Tibial artery (tissue), 4 donors: ENCODE measurements around the gene GPRIN2.
"Not testable (repeated sequence)": the region's sequence is repeated elsewhere in the genome, so short reads cannot be mapped to it uniquely, and the experiment has no call there.

Source experiments
- DNase-seq, 2 donors: peaks; one replicate each; pipeline ENCODE4 v3.0.0-alpha.2; 2019
- H3K27ac ChIP-seq, 2 donors: fragments of 200-600 bp; sonication (generic) in 1 of 2; 1 replicate in 1 of 2; 2 replicates in 1 of 2; pipeline ENCODE4 v1.5.1; 2018 to 2019; ENCODE audit warnings: mild to moderate bottlenecking in 1 of 2
- H3K27me3 ChIP-seq, 2 donors: fragments of 200-600 bp; sonication (generic) in 1 of 2; one replicate each; pipeline versions ENCODE4 v1.5.1 to v1.6.0; 2016 to 2019
- H3K36me3 ChIP-seq, 3 donors: fragments of 200-600 bp; sonication (generic) in 2 of 3; one replicate each; pipeline ENCODE4 v1.5.1; 2016 to 2019; ENCODE audit warnings: mild to moderate bottlenecking in 2 of 3
- H3K4me1 ChIP-seq, 4 donors: fragments of 200-600 bp; sonication (generic) in 2 of 4; 1 replicate in 3 of 4; 2 replicates in 1 of 4; pipeline ENCODE4 v1.5.1; 2016 to 2019
- H3K4me3 ChIP-seq, 2 donors: fragments of 200-600 bp; sonication (generic) in 1 of 2; 1 replicate in 1 of 2; 2 replicates in 1 of 2; pipeline ENCODE4 v1.5.1; 2018 to 2019; ENCODE audit warnings: mild to moderate bottlenecking in 2 of 2
- H3K9me3 ChIP-seq, 3 donors: fragments of 200-600 bp; sonication (generic) in 1 of 3; one replicate each; pipeline ENCODE4 v1.5.1; 2016 to 2019
- intact Hi-C: fragments of 100-400 bp; cut with DNase I; formaldehyde crosslinking; loops from one replicate; pipeline ENCODE4 v1.15.0; 2023; ENCODE audit warnings: low total_unique reads
- TF ChIP-seq, protein P1 (sequence below), 2 experiments: fragments of 200-600 bp in 1 of 2; fragments of 450-650 bp in 1 of 2; IDR thresholded peaks; one replicate each; pipeline ENCODE4 v1.5.1; 2017 to 2019; ENCODE audit warnings: antibody characterized with exemption in 2 of 2, mild to moderate bottlenecking in 1 of 2, moderate library complexity in 1 of 2

The GPRIN2 gene

DNA sequence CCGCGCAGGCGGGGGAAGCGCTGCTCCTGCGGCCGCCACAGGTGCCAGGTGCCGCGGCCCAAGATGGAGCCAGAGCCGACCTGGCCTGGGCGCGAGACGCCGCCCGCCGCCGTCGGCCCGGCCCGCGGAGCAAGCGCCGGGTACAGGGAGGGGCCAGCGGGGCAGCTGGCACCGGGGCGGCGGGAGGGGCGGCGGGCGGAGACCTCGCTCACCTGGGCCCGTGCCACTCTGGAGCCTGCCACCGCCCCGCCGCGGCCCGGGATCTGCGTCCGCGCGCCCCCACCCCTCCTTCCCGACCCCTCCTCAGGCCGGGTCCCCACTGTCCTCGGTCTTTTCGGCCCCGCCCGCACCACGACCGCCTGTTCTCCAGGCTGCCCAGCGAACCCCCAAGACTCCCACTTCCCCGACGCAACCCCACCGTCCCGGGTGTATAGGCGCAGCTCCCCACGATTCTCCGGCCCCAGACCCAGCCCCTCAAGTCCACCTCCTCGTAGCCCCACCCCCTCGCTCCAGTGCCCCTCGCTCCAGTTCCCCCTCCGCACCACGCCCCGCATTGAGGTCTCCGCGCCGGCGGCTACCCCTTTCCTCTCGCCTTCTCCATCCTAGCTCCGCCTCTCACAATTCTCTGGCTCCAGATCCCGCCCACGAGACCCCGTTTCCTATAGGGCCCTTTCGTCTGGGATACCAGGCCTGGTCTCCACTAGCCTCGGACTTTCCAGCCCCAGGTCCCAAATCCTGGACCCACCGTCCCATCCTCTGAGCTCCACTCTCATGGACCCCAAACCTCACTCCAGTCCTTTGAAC is at the start of gene GPRIN2:
Gene GPRIN2 (minus strand): TSS at position 144 of the 804 bp plus-strand sequence. CDS start 5,922 bp downstream, outside the sequence.
- intact Hi-C loops = no loop called here
- peak; percentile 21 to 67 for DNase-seq
- H3K36me3 ChIP-seq = no peaks in the 10 kb centered on the region
- H3K9me3 ChIP-seq = no peaks in the 10 kb centered on the region
- TF ChIP-seq, protein P1, sequence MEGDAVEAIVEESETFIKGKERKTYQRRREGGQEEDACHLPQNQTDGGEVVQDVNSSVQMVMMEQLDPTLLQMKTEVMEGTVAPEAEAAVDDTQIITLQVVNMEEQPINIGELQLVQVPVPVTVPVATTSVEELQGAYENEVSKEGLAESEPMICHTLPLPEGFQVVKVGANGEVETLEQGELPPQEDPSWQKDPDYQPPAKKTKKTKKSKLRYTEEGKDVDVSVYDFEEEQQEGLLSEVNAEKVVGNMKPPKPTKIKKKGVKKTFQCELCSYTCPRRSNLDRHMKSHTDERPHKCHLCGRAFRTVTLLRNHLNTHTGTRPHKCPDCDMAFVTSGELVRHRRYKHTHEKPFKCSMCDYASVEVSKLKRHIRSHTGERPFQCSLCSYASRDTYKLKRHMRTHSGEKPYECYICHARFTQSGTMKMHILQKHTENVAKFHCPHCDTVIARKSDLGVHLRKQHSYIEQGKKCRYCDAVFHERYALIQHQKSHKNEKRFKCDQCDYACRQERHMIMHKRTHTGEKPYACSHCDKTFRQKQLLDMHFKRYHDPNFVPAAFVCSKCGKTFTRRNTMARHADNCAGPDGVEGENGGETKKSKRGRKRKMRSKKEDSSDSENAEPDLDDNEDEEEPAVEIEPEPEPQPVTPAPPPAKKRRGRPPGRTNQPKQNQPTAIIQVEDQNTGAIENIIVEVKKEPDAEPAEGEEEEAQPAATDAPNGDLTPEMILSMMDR (IDR thresholded peaks at IDR 0.05) = no peak
- peaks cover 0 to 19% (median 12%) of the 10 kb centered on the region in 4 donors for H3K4me1 ChIP-seq
- no peak within 1 kb of the TSS for H3K27ac ChIP-seq
- H3K27me3 ChIP-seq = peaks cover 7 to 64% of the 10 kb centered on the region in 2 donors
- peak within 1 kb of the TSS; percentile 30 to 51 for H3K4me3 ChIP-seq

DNA sequence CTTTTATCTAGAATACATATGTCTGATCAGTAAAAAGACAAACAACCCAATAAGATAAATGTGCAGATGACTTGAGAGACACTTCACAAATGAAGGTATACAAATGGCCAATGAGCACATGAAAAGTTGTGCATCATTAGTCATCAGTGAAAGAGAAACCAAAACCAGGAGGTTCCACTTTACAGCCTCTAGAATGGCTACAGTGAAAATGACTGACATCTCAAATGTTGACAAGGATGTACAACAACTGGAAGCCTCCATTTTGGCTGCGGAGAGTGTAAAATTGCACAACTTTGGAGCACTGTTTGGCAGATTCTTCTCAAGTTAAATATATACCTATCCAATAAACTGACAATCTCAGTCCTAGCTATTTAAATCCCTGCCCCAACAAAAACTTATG is 44.1 kb upstream of the GPRIN2 start:
- DNase-seq, intact Hi-C loops, H3K36me3 ChIP-seq, H3K4me3 ChIP-seq, H3K4me1 ChIP-seq, H3K9me3 ChIP-seq, H3K27me3 ChIP-seq, H3K27ac ChIP-seq: not testable (repeated sequence)

DNA sequence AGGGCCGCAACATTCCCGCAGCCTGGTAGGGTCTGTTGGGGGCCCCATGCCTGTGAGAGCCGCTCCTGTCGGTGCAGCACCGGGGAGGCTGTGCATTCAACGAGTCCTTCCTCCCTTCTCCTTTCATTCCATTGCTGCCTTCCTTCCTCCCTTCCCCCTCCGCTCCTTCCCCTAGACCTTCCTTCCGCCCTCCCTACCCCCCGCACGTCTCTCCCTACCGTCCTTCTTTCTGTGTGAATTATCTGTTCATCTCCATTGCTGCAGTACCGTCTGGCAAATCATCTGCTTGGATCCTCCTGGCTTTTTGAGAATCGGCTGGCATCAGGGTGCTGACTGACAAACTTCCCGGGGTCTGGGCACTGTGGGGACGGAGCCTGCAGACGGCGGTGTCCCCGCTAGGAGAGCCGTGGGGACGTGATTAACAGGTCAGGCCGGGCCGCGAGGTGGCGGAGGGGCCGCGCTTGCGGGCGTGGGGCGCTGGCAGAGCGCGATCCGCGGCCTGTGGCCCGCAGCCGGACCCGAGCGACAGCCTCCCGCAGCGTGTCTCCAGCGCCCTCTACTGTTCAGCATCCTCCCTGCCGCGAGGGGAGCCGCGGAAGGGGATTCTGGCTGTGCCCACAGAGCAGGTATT is 41.3 kb upstream of the GPRIN2 start:
- peak; percentile 28 to 54 for DNase-seq
- H3K4me3 ChIP-seq = peak overlapping the region; percentile 54 to 55
- intact Hi-C loops, H3K36me3 ChIP-seq, H3K4me1 ChIP-seq, H3K9me3 ChIP-seq, H3K27me3 ChIP-seq: not testable (repeated sequence)
- H3K27ac ChIP-seq = peak overlapping the region; percentile 52 to 73
- TF ChIP-seq, protein P1 (IDR thresholded peaks at IDR 0.05) = peak in 1 of 2 experiments; percentile 23

DNA sequence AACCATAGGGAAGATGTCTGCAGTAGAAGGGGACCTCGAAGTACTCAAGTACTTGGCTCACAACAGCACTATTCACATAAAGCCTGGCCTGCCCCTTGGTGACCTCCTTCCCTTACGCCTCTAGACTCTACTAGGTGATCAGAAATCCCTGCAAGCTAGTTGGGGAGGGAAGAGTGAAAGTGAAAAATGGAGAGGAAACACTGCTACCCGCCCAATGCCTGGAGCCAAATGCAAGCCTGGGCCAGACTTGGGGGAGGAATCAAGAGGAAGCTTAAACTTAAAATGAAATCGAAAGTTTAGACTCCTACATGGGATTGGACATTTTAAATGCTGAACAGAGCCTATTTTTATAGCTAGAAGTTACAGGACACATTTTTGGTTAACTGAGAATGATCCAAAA is 40.1 kb upstream of the GPRIN2 start:
- H3K27me3 ChIP-seq, intact Hi-C loops: not testable (repeated sequence)
- peak overlapping the region; percentile 24 to 26 for H3K4me3 ChIP-seq

DNA sequence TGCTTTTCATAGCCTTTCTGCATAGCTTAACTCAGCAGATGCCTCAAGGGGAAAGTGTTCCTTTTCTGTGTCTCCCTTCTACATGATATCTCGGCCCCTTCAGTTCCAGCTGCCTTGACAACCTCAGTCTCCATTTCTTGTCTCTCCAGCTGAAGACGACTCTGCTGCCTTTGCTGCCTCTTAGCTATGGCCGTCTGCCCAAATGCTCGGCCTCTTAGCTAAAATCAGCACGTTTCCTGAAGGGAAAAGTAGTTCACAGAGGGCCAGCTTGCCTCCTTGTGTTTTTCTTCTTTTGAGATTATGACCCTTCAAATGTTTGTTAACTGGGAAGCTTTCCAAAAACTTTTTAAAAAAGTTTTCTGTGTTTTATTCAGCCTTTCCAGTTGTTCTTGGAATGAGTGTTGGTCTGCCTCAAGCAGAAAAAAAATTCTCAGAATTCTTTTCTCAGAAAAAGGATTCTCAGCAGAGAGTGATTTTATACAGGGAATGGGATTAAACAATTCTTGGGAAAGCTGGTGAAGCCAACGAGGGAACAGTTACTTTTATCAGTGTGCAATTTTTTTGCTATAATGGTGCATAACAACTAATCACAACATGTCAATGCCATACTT is 38.1 kb upstream of the GPRIN2 start:
- DNase-seq, H3K36me3 ChIP-seq, H3K9me3 ChIP-seq, intact Hi-C loops, H3K27me3 ChIP-seq, H3K4me1 ChIP-seq, H3K27ac ChIP-seq, H3K4me3 ChIP-seq: not testable (repeated sequence)

More for the DNA sequence above, 40.1 kb upstream of the GPRIN2 start:
- DNase-seq = peak; percentile 31 to 66
- H3K9me3 ChIP-seq, H3K4me1 ChIP-seq, H3K36me3 ChIP-seq: not testable (repeated sequence)
- H3K27ac ChIP-seq = peak overlapping the region in 1 of 2 donors; percentile 63

DNA sequence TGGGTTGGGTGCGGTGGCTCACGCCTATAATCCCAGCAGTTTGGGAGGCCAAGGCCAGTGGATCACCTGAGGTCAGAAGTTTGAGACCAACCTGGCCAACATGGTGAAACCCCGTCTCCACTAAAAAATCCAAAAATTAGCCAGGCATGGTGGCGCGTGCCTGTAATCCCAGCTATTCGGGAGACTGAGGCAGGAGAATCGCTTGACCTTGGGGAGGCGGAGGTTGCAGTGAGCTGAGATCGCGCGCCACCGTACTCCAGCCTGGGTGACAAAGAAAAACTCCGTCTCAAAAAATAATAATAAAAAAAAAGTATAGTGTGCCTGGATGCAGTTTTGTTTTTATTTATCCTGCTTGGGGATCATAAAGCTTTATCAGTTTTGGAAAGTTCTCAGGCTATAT is 36.8 kb upstream of the GPRIN2 start:
- H3K4me3 ChIP-seq, DNase-seq, H3K27me3 ChIP-seq, intact Hi-C loops, H3K9me3 ChIP-seq, H3K4me1 ChIP-seq, H3K27ac ChIP-seq, H3K36me3 ChIP-seq: not testable (repeated sequence)

DNA sequence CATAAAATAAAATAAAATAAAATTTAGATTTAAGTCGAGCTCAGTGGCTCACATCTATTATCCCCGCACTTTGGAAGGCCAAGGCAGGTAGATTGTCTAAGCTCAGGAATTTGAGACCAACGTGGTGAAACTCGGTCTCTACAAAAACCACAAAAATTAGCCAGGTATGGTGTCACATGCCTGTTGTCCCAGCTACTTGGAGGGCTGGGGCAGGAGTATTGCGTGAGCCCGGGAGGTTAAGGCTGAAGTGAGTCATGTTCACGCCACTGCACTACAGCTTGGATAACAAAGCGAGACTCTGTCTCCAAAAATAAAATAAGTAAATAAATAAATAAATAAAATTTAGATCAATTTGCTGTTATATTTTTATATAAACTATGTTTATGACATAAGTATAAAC is 34.6 kb upstream of the GPRIN2 start:
- H3K4me1 ChIP-seq, H3K9me3 ChIP-seq, H3K27me3 ChIP-seq, H3K27ac ChIP-seq, DNase-seq, H3K4me3 ChIP-seq, H3K36me3 ChIP-seq, intact Hi-C loops: not testable (repeated sequence)

DNA sequence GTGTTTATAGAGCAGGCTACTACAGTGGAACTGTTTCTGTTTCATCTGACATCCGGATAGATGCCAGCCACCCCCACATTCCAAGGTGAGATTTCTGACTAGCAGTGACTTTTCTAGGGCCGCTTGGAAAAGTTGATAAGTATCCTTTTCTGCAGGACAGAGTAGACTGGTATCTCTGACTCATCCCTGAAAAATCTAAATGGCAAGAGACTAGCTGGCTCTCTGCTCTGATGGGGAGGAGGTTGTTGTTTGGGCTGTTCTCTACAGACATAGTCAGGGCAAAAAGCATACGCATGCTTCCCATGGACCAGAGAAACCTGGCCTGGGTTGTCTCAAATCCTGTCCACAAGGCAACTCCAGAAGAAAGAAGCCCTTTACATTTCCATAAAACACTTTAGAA is 33.1 kb upstream of the GPRIN2 start:
- H3K27me3 ChIP-seq, H3K36me3 ChIP-seq, intact Hi-C loops: not testable (repeated sequence)

DNA sequence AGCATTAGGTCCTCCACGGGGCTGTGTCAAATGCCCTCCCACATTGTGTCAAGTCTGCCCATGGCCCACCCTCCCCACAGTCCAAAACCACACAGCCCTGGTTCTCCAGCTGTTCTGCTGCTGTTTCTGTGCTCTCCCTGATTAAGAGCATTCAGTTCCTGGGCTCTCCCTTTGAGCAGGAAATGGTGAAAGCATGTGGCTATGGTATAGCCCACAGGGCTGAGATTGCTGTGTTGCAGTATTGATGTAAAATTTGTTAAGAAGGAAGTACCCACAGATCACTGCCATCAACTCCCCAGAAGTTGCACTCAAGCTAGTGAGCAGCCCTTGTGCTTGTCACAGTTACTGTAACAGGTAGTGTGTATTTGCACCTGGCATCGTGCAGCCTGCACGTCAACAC is 31.8 kb upstream of the GPRIN2 start:
- H3K27me3 ChIP-seq, DNase-seq, H3K27ac ChIP-seq, intact Hi-C loops, H3K36me3 ChIP-seq, H3K4me3 ChIP-seq, H3K4me1 ChIP-seq, H3K9me3 ChIP-seq: not testable (repeated sequence)

More for the DNA sequence above, 33.1 kb upstream of the GPRIN2 start:
- H3K27ac ChIP-seq, H3K9me3 ChIP-seq, H3K4me3 ChIP-seq, DNase-seq, H3K4me1 ChIP-seq: not testable (repeated sequence)

DNA sequence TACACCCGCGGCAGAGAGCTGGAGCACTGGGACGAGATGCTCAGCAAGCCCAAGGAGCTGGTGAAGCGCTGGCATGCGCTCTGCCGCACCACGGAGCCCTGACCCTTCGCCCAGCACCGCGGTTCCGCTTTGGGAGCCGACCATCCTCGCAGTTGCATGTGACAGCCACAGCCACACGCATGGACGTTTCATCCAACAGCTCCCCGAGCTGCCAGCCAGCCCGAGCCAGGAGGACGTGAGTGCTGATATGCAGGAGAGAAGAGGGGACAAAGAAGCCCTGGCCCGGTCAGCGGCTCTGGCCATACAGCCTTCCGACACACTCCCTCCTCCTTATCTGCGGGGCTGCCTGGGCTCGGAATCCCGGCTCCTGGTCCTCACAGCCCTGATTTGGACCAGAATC is 31.1 kb upstream of the GPRIN2 start:
- H3K4me3 ChIP-seq, H3K9me3 ChIP-seq, DNase-seq, H3K4me1 ChIP-seq, H3K36me3 ChIP-seq, H3K27me3 ChIP-seq, H3K27ac ChIP-seq, intact Hi-C loops: not testable (repeated sequence)

DNA sequence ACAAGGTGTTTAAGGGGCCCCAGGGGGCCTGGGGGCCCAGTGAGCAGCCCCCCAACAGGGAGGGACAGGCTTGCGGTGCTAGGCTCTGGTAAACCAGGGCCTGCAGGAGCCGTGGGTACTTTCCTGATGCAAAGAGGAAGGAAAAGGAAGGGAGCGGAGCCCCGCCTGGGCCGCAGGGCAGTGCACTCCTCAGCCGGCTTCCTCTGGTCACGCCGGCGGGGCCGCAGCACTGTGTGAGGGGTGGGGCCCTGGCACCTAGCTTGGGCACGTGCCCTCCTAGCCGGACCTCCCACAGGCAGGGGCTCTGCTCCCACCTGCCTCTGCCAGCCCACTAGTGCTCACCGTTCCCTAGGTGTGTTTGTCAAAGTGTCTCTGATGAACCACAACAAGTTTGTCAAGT is 28.8 kb upstream of the GPRIN2 start:
- H3K4me3 ChIP-seq, H3K27me3 ChIP-seq, H3K27ac ChIP-seq, H3K36me3 ChIP-seq, H3K4me1 ChIP-seq, intact Hi-C loops, DNase-seq, H3K9me3 ChIP-seq: not testable (repeated sequence)

DNA sequence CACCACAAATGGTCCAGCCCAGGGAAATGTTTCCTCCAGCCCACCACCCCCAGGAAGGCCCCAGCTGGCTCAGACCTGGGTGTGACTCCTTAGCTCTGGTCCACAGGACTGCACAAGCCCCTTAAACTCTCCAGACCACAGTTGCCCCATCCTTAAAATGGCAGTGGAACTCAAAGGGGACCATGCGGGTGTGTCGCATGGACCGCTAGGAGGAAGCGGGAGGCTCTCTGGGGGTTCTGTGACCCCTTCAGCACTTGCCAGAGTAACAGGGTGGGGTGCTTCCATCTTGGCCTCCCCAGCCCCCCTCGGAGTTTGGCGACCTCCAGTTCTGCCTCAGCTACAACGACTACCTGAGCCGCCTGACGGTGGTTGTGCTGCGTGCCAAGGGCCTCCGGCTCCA is 27.7 kb upstream of the GPRIN2 start:
- H3K36me3 ChIP-seq, H3K9me3 ChIP-seq, H3K27me3 ChIP-seq, H3K4me3 ChIP-seq, intact Hi-C loops, H3K27ac ChIP-seq, DNase-seq, H3K4me1 ChIP-seq: not testable (repeated sequence)
